Lung (tissue), 12 donors: Measurements from ENCODE around the gene PCDHGB3. TPM values are rescaled to one million over a fixed set of nuclear protein-coding genes. Genes with fewer than 3 reads are reported as not detected.
"Not testable (repeated sequence)": the region's sequence is repeated elsewhere in the genome, so short reads cannot be mapped to it uniquely, and the experiment has no call there.

Experiments used
- ATAC-seq: fragments of 200-7000 bp; cut with Tn5 transposase; one replicate; pipeline ENCODE4 v1.9.1; 2020; ENCODE audit warnings: moderate number of reproducible peaks; ENCODE audit not compliant: insufficient read depth, low FRiP score
- DNase-seq, 3 donors: peaks; one replicate each; pipeline ENCODE4 v3.0.0-alpha.2; 2013 to 2017
- H3K27ac ChIP-seq, 2 donors: one replicate each; pipeline ENCODE4 v1.5.1; 2013; ENCODE audit warnings: mild to moderate bottlenecking in 2 of 2, moderate library complexity in 2 of 2, control low read depth in 1 of 2, inconsistent platforms in 1 of 2, low read depth in 1 of 2, low read length in 1 of 2
- H3K27me3 ChIP-seq, 3 donors: one replicate each; pipeline ENCODE4 v1.5.1; 2013; ENCODE audit warnings: low read length in 2 of 3; ENCODE audit not compliant: control insufficient read depth in 3 of 3, insufficient read depth in 3 of 3
- H3K36me3 ChIP-seq, 4 donors: one replicate each; pipeline ENCODE4 v1.5.1; 2013; ENCODE audit warnings: low read length in 4 of 4, mild to moderate bottlenecking in 1 of 4, moderate library complexity in 1 of 4; ENCODE audit not compliant: control insufficient read depth in 4 of 4, insufficient read depth in 4 of 4
- H3K4me1 ChIP-seq, 5 donors: one replicate each; pipeline ENCODE4 v1.5.1; 2013; ENCODE audit warnings: low read length in 5 of 5, mild to moderate bottlenecking in 2 of 5, moderate library complexity in 1 of 5; ENCODE audit not compliant: control insufficient read depth in 5 of 5, insufficient read depth in 5 of 5
- H3K4me3 ChIP-seq: one replicate; pipeline ENCODE4 v1.5.1; 2013; ENCODE audit warnings: mild to moderate bottlenecking, control low read depth, moderate library complexity
- H3K9ac ChIP-seq, 2 donors: one replicate each; pipeline ENCODE4 v1.5.1; 2013; ENCODE audit warnings: low read length in 2 of 2, control low read depth in 1 of 2; ENCODE audit not compliant: insufficient read depth in 1 of 2
- H3K9me3 ChIP-seq, 4 donors: one replicate each; pipeline ENCODE4 v1.5.1; 2013; ENCODE audit warnings: low read length in 3 of 4, mild to moderate bottlenecking in 1 of 4, moderate library complexity in 1 of 4; ENCODE audit not compliant: control insufficient read depth in 4 of 4, insufficient read depth in 3 of 4
- WGBS, 2 donors: extraction: QIAGEN DNeasy Blood & Tissue Kit; methylation state at CpG; one replicate each; pipeline ENCODE4 v1.1.7; 2013; 5-methylcytosine and 5-hydroxymethylcytosine counted together
- polyA plus RNA-seq, 2 donors: library from polyadenylated mRNA; stranded (reverse); fragments of 200-250 nt; gene quantifications; one replicate each; pipeline ENCODE4 v1.2.1, GENCODE V29; 2013
- total RNA-seq, 2 donors: library from RNA; depleted of rRNA in 1 of 2; stranded (reverse); fragments of >200 nt in 1 of 2; gene quantifications; one replicate each; pipeline ENCODE4 v1.2.1, GENCODE V29; 2014 to 2021
- TF ChIP-seq, protein P1 (sequence below): IDR thresholded peaks from 2 replicates; pipeline ENCODE4 v1.5.1; 2012; ENCODE audit warnings: mild to moderate bottlenecking; ENCODE audit errors: control extremely low read depth, extremely low read depth
- donor health status: control.
- donor health status: control.
- donor health status: Bipolar disorder and iron deficiency.
- donor health status: healthy.
- donor health status: DM: yes; HTN: yes; CAD: no.

PCDHGB3 gene
- total and polyA plus RNA-seq, 4 donors = 0.18 to 7.9 (median 1.7) TPM

DNA sequence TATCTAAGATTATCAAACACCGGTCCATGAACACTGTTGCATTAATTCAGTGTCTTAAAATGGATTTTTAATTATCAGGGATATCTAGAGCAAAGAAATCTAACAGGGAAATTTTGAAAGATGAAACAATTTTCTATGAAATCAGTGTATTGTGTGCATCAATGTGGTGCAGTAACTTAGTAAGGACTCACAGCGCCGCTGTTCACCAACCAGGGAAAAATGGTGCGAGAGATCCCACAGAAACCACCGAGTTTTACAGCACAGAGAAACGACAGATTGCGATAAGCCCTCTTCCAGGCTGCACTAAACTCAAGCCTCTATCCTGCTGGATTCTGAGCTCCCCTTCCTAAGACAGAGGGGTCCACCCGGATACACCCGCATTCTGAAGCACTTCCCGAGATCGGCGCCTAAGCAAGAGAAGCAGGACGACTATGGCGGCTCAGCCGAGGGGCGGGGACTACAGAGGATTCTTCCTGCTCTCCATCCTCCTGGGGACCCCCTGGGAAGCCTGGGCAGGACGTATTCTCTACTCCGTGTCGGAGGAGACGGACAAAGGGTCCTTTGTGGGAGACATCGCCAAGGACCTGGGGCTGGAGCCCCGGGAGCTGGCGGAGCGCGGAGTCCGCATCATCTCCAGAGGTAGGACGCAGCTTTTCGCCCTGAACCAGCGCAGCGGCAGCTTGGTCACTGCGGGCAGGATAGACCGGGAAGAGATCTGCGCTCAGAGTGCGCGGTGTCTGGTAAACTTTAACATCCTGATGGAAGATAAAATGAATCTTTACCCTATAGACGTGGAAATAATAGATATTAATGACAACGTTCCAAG lies 12.6 kb downstream of the PCDHGB3 start, which contains the start of gene PCDHGA7:
PCDHGA7 (plus strand) TSS at position 274 of the 826 bp plus-strand sequence; CDS start at position 432, 158 bp downstream.
- no peak for ATAC-seq
- peaks cover 0 to 5% (median 0%) of the 10 kb centered on the region in 3 donors for H3K27me3 ChIP-seq
- DNase-seq = peak in 1 of 3 donors; percentile 6
- H3K4me1 ChIP-seq = no peaks in the 10 kb centered on the region
- TF ChIP-seq, protein P1, sequence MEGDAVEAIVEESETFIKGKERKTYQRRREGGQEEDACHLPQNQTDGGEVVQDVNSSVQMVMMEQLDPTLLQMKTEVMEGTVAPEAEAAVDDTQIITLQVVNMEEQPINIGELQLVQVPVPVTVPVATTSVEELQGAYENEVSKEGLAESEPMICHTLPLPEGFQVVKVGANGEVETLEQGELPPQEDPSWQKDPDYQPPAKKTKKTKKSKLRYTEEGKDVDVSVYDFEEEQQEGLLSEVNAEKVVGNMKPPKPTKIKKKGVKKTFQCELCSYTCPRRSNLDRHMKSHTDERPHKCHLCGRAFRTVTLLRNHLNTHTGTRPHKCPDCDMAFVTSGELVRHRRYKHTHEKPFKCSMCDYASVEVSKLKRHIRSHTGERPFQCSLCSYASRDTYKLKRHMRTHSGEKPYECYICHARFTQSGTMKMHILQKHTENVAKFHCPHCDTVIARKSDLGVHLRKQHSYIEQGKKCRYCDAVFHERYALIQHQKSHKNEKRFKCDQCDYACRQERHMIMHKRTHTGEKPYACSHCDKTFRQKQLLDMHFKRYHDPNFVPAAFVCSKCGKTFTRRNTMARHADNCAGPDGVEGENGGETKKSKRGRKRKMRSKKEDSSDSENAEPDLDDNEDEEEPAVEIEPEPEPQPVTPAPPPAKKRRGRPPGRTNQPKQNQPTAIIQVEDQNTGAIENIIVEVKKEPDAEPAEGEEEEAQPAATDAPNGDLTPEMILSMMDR = no peak
- H3K9me3 ChIP-seq = peaks cover 8 to 40% (median 23%) of the 10 kb centered on the region in 4 donors
- WGBS, 2 donors = 14 to 15% methylated on average over 37 of the region's 37 CpGs
- H3K27ac ChIP-seq = no peak within 1 kb of the TSS
- H3K36me3 ChIP-seq = no peaks in the 10 kb centered on the region
- H3K4me3 ChIP-seq = no peak within 1 kb of the TSS
- H3K9ac ChIP-seq = no peak within 1 kb of the TSS

DNA sequence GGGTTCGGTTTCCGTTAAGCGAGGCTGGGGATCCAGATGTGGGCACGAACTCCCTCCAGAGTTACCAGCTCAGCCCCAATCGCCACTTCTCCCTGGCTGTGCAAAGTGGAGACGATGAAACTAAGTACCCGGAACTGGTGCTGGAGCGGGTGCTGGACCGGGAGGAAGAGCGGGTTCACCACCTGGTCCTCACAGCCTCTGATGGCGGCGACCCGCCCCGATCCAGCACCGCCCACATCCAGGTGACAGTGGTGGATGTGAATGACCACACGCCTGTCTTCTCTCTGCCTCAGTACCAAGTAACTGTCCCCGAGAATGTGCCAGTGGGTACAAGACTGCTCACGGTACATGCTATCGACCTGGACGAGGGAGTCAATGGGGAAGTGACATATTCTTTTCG lies 13.3 kb downstream of the PCDHGB3 start:
- Histone ChIP-seq H3K27me3 (peaks cover 0 to 5% (median 0%) of the 10 kb centered on the region in 3 donors), H3K4me1 (no peaks in the 10 kb centered on the region), H3K4me3 (no peak overlapping the region), H3K9ac (no peak overlapping the region), H3K36me3 (peaks cover 0 to 3% (median 0%) of the 10 kb centered on the region in 4 donors), H3K9me3 (peaks cover 8 to 39% (median 23%) of the 10 kb centered on the region in 4 donors), H3K27ac (no peak overlapping the region)
- DNase-seq (no peak), ATAC-seq (no peak)
- TF ChIP-seq, protein P1 = no peak
- WGBS, 2 donors = 30 to 37% methylated on average over 21 of the region's 21 CpGs

DNA sequence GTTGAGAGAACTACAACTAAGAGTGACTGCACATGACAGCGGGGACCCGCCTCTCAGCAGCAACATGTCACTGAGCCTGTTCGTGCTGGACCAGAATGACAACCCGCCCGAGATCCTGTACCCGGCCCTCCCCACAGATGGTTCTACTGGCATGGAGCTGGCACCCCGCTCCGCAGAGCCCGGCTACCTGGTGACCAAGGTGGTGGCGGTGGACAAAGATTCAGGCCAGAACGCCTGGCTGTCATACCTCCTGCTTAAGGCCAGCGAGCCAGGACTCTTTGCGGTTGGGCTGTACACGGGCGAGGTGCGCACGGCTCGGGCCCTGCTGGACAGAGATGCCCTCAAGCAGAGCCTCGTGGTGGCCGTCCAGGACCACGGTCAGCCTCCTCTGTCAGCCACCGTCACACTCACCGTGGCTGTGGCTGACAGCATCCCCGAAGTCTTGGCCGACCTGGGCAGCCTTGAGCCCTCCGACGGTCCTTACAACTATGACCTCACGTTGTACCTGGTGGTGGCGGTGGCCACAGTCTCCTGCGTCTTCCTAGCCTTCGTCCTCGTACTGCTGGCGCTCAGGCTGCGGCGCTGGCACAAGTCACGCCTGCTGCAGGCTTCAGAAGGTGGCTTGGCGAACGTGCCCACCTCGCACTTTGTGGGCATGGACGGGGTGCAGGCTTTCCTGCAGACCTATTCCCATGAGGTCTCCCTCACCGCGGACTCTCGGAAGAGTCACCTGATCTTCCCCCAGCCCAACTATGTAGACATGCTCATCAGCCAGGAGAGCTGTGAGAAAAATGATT lies 14.6 kb downstream of the PCDHGB3 start:
- Histone ChIP-seq H3K4me3 (no peak overlapping the region), H3K27ac (no peak overlapping the region), H3K27me3 (peaks cover 0 to 5% (median 0%) of the 10 kb centered on the region in 3 donors), H3K9me3 (peaks cover 6 to 44% (median 31%) of the 10 kb centered on the region in 4 donors), H3K36me3 (peaks cover 0 to 4% (median 0%) of the 10 kb centered on the region in 4 donors), H3K4me1 (no peaks in the 10 kb centered on the region), H3K9ac (no peak overlapping the region)
- DNase-seq = no peak
- 46 to 57% methylated on average over 42 to 43 of the region's 43 CpGs for WGBS, 2 donors
- ATAC-seq = no peak
- TF ChIP-seq, protein P1 = no peak

DNA sequence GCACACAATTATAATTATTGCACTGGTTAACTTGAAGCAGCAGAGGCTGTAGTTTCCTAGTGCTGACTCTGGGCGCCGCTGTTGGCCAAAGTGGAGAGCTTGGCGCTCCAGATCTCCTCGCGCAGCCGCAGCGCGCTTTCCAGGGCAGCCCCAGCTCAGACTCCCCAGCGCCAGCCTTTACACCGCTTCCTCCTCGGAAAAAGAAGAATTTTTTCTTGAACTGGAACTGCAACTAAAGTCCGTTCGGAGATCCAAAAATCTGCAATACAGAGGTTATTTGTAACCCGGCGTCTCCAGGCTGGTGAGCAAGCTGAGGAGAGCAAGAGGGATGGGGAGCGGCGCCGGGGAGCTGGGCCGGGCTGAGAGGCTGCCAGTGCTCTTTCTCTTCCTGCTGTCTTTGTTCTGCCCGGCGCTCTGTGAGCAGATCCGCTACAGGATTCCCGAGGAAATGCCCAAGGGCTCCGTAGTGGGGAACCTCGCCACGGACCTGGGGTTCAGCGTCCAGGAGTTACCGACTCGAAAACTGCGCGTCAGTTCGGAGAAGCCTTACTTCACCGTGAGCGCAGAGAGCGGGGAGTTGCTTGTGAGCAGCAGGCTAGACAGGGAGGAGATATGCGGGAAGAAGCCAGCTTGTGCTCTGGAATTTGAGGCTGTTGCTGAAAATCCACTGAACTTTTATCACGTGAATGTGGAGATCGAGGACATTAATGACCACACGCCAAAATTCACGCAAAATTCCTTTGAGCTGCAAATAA lies 17.7 kb downstream of the PCDHGB3 start, which contains the start of gene PCDHGB4:
PCDHGB4 (plus strand) TSS at position 142 of the 755 bp plus-strand sequence; CDS start at position 329, 187 bp downstream.
- H3K36me3 ChIP-seq, H3K9ac ChIP-seq, H3K27me3 ChIP-seq, H3K27ac ChIP-seq, H3K4me1 ChIP-seq, H3K4me3 ChIP-seq: not testable (repeated sequence)
- WGBS, 2 donors = 13 to 14% methylated on average over 17 to 22 of the region's 40 CpGs
- ATAC-seq (peak; percentile 62), DNase-seq (peak in 2 of 3 donors; percentile 17 to 19)
- peaks cover 3 to 48% (median 26%) of the 10 kb centered on the region in 4 donors for H3K9me3 ChIP-seq
